Mesothelial cell of epicardium (in vitro differentiated cells): ENCODE measurements around the gene PRKAG1. TPM values are rescaled to one million over a fixed set of nuclear protein-coding genes. Genes with fewer than 3 reads are reported as not detected.

Source experiments
- DNase-seq, 2 experiments: peaks; one replicate each; pipeline ENCODE4 v3.0.0; 2021; ENCODE audit warnings: low spot score in 2 of 2; ENCODE audit not compliant: unreplicated experiment in 2 of 2
- H3K27ac Mint-ChIP-seq: 2 replicates; pipeline ENCODE4 v1.8.0; 2021; ENCODE audit warnings: mixed read lengths
- H3K27me3 Mint-ChIP-seq: 2 replicates; pipeline ENCODE4 v1.8.0; 2021; ENCODE audit warnings: low read depth, mixed read lengths
- H3K36me3 Mint-ChIP-seq: 2 replicates; pipeline ENCODE4 v1.8.0; 2021; ENCODE audit warnings: mixed read lengths
- H3K4me1 Mint-ChIP-seq: 2 replicates; pipeline ENCODE4 v1.8.0; 2021; ENCODE audit warnings: mixed read lengths
- H3K4me3 Mint-ChIP-seq: 2 replicates; pipeline ENCODE4 v1.8.0; 2021; ENCODE audit warnings: mild to moderate bottlenecking, moderate library complexity, mixed read lengths
- H3K9me3 Mint-ChIP-seq: 2 replicates; pipeline ENCODE4 v1.8.0; 2021; ENCODE audit warnings: mixed read lengths
- total RNA-seq: library from RNA; stranded (reverse); gene quantifications from 3 replicates; pipeline ENCODE4 v1.2.1, GENCODE V29; 2021
- TF ChIP-seq, protein P1 (sequence below): fragments of 200-600 bp; sonication (generic); IDR thresholded peaks from one replicate; pipeline ENCODE4 v1.5.0; 2021; ENCODE audit warnings: antibody characterized with exemption; ENCODE audit not compliant: unreplicated experiment

The PRKAG1 gene
- total RNA-seq, 1 donor from 2014 or later, result 61.8 TPM

DNA sequence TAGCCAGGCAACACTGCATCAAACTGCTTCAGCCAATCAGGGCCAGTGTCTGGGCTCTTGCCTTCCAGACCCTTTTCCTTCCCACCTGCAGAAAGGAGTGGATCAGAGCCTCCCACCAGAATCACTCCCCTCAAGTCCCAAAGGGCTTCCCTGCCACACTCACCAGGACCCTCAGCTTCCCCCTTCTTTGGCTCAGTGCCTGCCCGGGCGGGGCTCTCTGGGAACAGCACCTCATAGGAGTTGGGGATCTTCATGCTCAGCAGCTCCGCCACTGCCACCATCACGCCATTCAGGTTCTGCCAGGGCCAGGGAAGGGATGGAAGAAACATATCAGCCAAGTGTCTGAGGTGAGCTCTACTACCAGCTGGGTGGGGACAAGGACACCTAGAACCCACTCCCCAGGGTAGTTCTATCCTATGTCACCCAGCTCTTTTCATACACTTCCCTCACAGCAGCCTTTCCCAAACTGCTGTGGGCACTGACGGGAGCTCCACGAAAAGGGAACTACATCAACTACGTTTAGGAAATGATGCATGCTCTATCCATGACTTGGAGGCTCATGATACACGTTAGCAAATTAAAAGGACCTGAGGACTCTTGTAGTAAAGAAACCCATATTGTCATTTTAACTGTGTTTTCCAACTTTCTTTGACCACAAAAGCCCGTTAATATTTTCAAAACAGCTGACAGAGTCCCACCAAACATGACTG is 9.4 kb upstream of the PRKAG1 start:
- Mint-ChIP-seq H3K27ac (no peak overlapping the region), H3K9me3 (no peaks in the 10 kb centered on the region), H3K4me1 (no peaks in the 10 kb centered on the region), H3K4me3 (no peak overlapping the region), H3K36me3 (peaks cover 23% of the 10 kb centered on the region), H3K27me3 (no peaks in the 10 kb centered on the region)
- no peak for DNase-seq
- TF ChIP-seq, protein P1, sequence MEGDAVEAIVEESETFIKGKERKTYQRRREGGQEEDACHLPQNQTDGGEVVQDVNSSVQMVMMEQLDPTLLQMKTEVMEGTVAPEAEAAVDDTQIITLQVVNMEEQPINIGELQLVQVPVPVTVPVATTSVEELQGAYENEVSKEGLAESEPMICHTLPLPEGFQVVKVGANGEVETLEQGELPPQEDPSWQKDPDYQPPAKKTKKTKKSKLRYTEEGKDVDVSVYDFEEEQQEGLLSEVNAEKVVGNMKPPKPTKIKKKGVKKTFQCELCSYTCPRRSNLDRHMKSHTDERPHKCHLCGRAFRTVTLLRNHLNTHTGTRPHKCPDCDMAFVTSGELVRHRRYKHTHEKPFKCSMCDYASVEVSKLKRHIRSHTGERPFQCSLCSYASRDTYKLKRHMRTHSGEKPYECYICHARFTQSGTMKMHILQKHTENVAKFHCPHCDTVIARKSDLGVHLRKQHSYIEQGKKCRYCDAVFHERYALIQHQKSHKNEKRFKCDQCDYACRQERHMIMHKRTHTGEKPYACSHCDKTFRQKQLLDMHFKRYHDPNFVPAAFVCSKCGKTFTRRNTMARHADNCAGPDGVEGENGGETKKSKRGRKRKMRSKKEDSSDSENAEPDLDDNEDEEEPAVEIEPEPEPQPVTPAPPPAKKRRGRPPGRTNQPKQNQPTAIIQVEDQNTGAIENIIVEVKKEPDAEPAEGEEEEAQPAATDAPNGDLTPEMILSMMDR, result no peak

DNA sequence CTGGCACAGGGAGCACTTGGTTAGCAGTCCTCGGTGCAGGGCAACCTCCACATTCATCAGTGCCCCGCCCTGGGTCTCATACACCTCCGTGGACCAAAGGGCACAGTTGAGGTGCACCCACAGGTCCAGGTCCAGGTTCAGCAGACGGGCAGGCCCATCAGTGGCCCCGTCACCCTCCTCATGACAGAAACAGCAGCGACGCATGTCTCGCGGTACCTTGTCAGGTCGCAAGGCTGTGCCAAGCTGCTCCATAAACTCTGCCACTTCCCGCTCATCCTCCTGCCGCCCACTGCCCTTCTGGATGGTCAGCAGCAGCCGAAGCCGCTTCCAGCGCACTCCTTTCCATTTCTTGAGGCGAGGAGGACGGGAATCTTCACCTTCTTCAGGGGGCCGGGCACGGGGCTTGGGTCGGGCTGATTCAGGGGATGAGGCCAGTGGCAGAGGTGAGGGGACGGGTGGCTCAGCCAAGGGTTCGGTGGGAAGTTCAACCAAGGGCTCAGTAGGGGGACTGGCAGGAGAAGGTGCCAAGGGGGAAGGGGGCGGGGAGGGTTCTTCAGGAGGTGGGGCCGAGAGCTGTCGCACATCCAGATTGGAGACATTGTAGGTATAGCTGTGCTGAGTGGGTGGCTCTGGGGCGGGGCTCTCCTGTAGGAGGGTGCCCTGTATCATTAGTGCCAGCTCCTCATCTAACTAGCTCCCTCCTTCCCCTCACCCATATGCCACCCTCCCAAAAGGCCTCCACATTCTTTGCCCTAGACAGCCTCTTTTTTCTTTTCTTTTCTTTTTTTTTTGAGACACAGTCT is 8.3 kb upstream of the PRKAG1 start:
- H3K27me3 Mint-ChIP-seq, result no peaks in the 10 kb centered on the region
- no peak for DNase-seq
- H3K9me3 Mint-ChIP-seq, result no peaks in the 10 kb centered on the region
- no peak overlapping the region for H3K27ac Mint-ChIP-seq
- no peaks in the 10 kb centered on the region for H3K4me1 Mint-ChIP-seq
- H3K36me3 Mint-ChIP-seq, result peaks cover 27% of the 10 kb centered on the region
- H3K4me3 Mint-ChIP-seq, result no peak overlapping the region
- TF ChIP-seq, protein P1, result no peak

DNA sequence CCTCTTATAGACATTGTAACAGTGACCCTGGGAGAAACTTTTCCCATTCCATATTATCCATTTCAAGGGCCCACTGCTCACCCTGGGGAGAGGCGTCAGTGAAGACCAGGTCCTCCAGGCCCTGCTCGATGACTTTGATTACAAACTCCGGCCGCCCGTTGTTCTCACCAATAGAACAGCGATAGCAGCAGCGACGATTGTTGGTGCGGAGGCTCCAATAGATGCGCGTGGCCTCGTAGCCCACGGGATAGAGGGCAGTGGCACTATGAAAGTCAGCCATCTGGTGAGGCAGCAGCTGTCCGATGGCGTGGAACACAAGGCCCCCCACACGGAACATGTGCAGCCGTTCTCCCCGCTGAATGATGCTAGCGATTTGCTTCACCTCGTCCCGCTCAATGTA is 7.5 kb upstream of the PRKAG1 start:
- TF ChIP-seq, protein P1, result no peak
- Mint-ChIP-seq H3K36me3 (peaks cover 29% of the 10 kb centered on the region), H3K27ac (no peak overlapping the region), H3K4me3 (no peak overlapping the region), H3K27me3 (no peaks in the 10 kb centered on the region), H3K9me3 (no peaks in the 10 kb centered on the region), H3K4me1 (no peaks in the 10 kb centered on the region)
- DNase-seq, result no peak

DNA sequence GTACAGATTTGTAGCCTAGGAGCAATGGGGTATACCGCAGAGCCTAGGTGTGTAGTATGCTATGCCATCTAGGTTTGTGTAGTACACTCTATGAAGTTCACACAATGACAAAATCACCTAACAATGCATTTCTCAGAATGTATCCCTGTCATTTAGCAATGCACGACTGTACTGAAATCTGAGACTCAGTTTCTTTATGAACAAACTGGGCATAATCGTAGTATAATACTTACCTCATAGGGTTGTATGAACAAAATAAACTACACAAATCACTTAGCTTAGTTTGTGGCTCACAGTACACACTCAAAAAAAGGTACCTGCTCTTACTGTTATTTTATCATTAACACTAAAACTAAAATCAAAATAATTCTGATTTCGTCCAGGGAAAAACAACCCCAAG is 6.9 kb upstream of the PRKAG1 start:
- TF ChIP-seq, protein P1, result no peak
- no peak for DNase-seq
- H3K4me3 Mint-ChIP-seq, result no peak overlapping the region
- peaks cover 32% of the 10 kb centered on the region for H3K36me3 Mint-ChIP-seq
- H3K4me1 Mint-ChIP-seq, result no peaks in the 10 kb centered on the region
- no peaks in the 10 kb centered on the region for H3K9me3 Mint-ChIP-seq
- H3K27ac Mint-ChIP-seq, result no peak overlapping the region
- H3K27me3 Mint-ChIP-seq, result no peaks in the 10 kb centered on the region

DNA sequence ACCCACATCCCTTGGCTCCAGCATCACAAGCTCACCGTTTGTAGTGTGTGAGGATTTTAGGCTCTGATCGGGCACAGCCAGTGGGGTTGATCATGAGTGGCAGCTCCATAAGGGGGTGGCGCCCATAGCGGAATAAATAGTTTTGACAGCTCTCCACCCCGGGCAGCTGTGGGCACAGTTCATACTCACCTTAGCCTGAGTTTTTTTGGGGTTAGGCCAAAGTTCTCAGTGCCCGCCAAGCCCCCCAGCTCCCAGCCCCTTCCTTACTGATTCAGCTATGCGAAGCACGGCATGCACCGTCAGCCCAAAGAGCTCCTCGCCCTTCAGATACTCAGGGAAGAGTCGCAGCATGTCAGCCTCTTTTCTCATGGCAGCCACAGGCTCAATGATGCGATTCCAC is 6.0 kb upstream of the PRKAG1 start:
- peaks cover 4% of the 10 kb centered on the region for H3K4me1 Mint-ChIP-seq
- no peaks in the 10 kb centered on the region for H3K9me3 Mint-ChIP-seq
- no peak overlapping the region for H3K27ac Mint-ChIP-seq
- no peak for DNase-seq
- H3K4me3 Mint-ChIP-seq, result no peak overlapping the region
- TF ChIP-seq, protein P1, result no peak
- H3K36me3 Mint-ChIP-seq, result peaks cover 29% of the 10 kb centered on the region
- no peaks in the 10 kb centered on the region for H3K27me3 Mint-ChIP-seq
